HG03175 (cell line): ENCODE measurements around the gene HOXA7.

ENCODE experiments used
- ATAC-seq: cut with Tn5 transposase; IDR thresholded peaks from one replicate; pipeline ENCODE4 v1.9.1; 2021; ENCODE audit warnings: mild to moderate bottlenecking, moderate library complexity; ENCODE audit not compliant: unreplicated experiment

The HOXA7 gene

DNA sequence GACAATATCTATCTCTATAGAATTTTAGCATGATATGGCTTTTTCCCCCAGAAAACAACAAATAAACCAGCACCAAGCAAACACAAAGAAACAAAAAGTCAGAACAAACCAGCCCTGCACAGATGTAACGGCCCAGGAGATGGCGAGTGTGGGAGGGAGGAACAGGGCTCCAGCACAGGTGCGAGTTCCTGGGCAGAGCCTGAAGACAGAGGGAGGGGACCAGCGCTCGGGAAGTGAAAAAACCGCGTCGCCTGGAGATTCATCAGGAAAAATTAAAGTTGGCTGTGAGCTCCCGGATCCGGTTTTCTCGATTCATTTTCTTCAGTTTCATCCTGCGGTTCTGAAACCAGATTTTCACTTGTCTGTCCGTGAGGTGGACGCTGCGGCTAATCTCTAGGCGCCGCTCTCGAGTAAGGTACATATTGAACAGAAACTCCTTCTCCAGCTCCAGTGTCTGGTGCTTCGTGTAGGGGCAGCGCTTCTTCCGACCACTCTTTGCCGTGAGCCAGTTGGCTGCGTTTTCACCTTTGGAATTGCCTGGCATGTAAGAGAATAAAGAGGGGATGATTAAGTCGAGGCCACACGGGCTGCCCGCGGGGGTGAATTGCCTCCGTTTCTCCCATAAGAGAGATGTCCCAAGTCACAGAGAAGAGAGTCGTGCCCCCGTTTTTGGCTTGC, 15.3 kb upstream of the HOXA7 start:
- ATAC-seq = no peak

DNA sequence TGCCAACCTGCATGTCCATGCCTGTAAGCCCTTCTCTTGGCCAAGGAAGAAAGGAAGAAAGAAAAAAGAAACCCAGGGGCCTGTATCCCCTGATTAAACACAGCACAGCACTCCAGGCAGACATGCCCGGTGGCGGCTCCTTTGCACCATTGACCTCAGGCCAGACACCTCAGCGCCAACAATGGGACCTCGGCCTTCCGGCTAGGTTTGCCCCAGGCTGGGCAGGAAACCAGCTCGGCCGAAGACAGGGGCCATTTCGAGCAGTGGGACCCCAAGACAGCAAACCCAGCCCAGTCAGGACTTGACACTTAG, 14.8 kb upstream of the HOXA7 start:
- no peak for ATAC-seq

DNA sequence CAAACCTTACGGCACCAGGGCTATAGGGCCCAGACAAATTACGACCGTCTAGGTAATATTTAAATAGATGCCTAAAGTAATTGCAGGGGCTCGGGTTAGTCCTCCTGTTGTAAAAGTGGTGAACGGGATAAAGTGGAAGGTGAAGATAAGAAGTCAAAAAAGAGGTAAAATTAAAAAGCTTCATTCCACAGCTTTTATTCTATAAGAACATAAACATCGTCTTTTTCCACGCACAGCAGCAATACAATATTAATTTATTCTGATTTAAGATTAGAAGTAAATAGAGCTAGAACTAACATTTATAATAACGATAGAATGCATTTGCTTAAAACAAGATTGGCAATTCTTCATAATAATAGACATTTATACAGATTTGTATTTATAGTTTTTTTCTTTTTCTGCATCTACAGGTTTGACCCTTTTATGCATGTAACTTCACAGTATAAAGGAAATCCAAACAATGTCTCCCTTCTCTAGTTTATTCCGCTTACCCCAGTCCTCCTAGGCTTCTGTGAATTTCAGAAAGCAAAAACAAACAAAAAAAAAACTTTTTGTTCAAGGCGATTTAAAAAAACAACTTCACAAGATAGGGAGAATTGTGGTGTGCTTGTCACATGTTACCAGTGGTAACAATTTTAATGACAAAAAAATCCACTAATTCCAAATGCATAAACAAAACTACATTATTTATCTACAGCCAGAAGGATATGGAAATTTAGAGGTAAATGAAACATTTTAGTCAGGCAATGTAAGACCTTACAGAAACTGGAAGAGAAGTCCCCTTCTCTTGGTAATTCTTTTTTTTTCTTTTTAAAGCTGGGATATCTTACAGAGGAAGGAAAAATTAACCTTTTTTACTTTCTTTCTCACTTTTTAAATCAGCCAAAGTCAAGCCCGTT, 14.2 kb upstream of the HOXA7 start:
- no peak for ATAC-seq

DNA sequence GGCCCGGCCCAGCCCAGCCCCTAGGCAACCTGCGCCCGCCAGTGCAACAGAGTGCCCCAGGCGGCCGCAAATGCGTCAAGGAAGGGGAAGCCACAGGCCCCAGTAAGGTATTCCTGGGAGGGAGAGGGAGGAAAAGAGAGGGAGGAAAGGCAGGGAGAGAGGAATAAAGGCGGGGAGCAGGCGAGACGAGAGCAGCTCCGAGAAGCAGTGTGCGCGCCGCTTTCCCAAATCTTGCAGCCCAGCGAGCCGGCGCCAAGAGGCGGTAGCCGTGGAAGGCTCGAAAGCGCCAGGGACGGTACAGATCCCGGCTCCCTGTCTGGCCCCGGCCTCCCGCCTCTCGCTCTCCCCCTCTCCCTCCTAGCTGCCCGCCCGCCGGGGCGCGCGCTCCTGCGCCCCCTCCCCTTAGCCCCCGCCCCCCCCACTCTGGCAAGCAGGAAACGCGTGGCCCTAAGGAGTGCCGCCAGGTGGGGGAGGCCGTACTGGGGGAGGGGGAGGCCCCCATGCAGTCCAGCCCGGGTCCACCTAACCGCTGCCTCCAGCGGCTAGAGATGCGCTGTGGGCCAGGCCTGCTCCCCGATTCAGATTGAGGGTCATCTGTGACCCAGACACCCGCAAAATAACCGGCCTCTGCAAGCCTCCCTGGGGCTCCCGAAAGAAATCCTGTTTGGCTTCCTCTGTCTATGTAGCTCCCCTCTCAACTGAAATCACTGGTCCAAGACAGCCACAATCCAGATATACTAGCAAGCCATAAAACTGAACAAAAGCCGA, 13.4 kb upstream of the HOXA7 start:
- no peak for ATAC-seq

DNA sequence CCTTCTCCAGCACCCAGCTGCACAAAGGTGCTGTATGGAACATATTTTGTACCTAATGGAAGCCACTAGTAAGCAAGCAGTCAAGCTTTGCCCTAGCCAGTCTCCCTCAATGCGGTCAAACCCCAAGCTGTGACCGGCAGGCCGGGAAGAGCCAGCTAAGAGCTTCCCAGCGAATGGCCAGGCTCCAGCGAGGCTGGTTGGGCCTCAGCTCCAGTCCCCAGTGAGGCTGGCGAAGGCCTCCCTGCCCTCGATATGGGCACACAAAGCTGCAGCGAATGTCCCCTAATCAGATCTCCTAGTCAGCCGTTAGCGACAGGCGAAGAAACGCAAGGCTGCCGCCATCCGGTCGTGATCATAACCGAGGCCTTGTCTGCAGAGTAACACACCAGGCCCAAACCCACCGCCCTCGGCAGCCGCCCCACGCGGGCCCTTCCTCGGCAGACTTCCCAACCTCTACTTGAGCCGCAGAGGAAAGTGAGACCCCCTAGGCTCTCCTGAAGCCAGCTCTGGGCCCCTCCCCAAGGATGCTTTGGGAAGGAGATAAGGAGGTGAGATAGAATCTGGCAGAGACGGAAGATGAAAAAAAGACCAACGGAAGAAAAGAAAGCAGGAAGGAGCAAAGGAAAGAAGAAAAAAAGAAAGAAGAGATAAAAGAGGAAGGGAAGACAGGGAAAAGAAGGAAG, 11.9 kb upstream of the HOXA7 start:
- no peak for ATAC-seq

DNA sequence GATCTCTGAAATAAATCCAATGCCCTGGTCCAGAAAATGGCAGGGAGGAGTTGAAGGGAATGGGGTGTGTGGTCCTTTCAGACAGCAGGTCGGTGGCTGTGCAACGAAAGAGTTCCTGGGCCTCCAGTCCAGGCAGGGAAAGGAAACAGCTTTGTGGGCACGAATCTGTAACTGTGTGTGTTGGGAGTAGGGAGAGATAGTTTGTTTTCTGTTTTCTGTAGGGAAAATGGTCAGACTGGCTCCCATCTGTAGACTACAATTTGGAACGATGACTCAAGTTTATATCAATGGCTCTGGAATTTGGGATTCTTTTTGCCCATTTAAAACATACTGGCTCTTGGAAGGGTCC, 11.4 kb upstream of the HOXA7 start:
- ATAC-seq = no peak

DNA sequence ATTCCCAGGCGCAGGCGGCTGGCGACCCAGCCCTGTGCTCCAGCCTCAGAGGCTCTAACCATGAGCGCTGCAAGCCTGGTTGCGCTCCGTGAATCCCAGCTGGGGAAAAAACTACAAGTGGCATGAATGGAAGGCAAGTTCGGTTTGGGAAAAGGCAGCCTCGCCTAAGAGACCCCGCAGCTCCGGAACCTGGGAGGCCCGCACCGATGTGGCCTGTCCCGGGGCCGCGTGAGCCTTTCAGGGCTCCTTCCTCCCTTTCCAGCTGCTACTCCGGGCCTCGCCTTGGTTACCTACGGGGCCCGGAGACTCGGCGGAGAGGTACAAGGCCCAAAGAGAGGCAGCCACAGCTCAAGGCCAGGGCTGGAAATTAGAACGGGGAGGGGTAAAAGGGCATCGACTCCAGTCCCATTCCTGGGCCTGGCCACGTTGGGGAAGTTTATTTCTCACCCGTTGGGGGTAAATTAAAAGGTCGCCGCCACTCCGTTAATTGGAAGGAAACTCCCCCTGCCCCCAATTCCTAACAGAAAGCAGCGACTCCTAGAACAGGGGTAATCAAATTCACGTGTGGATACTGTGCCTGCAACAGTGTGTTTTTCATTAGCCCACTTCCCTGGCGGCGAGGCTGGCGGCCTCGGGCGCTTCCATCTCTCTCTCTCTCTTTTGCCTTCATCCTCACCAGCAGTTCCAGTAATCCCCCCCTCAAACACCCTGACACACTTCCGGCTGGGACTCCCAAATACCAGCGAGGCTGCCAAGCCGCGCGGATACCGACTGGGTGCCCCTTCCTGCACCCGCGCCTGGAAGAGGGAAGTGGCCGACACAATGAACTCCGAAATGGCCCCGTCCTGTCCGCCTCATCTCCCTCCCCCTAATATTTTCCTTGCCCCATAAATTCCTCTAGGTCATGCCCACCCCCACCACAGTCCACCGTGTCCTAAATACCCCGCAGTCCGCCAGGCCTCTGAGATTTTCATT, 10.3 kb upstream of the HOXA7 start:
- no peak for ATAC-seq

DNA sequence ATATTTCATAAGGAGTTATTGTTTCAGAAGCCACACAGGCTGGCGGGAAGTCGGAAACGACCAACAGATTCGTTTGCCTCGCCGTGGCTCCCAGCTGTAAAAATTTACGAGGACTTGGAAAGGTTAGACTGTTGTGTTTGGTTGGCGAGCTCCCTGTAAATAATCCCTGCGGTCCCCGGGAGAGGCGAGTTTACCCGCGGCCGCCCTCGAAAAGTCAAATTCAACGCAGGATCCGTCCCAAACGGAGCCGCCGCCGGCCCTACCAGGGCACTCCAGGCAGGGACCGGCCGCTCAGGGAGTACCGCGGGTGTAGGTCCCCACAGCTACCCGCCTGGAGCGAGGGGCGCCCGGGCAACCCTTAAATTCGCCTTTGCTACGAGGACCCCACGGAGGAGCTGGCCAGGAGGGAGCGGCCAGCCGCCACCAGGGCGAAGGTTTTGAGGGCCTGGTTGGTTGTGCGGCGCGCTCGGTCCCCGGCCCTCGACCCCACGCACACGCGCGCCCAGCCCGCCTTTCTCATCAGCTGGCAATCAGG, 9.6 kb upstream of the HOXA7 start:
- no peak for ATAC-seq

DNA sequence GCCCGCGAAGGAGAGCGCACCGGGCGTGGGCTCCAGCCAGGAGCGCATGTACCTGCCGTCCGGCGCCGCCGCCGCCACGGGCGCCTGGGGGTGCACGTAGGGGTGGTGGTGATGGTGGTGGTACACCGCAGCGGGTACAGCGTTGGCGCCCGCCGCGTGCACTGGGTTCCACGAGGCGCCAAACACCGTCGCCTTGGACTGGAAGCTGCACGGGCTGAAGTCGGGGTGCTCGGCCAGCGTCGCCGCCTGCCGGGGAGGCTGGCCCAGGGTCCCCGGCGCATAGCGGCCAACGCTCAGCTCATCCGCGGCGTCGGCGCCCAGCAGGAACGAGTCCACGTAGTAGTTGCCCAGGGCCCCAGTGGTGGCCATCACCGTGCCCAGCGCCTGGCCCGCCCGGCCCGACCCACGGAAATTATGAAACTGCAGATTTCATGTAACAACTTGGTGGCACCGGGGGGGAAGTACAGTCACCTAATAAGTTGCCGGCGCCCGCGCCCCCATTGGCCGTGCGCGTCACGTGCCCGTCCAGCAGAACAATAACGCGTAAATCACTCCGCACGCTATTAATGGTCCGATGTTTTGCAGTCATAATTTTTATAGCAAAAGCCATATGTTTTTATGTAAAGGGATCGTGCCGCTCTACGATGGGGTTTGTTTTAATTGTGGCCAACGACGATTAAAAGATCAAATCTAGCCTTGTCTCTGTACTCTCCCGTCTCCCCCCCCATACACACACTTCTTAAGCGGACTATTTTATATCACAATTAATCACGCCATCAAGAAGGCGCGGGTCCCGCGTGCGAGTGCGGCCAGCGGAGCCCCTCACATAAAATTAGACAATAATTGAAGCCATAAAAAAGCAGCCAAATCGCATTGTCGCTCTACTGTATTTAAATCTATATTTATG, 8.9 kb upstream of the HOXA7 start, which contains the start of gene HOXA9:
TSS of gene HOXA9 (minus strand) at position 449 of the 907 bp plus-strand sequence. CDS start at position 369, 80 bp downstream.
- no peak for ATAC-seq

DNA sequence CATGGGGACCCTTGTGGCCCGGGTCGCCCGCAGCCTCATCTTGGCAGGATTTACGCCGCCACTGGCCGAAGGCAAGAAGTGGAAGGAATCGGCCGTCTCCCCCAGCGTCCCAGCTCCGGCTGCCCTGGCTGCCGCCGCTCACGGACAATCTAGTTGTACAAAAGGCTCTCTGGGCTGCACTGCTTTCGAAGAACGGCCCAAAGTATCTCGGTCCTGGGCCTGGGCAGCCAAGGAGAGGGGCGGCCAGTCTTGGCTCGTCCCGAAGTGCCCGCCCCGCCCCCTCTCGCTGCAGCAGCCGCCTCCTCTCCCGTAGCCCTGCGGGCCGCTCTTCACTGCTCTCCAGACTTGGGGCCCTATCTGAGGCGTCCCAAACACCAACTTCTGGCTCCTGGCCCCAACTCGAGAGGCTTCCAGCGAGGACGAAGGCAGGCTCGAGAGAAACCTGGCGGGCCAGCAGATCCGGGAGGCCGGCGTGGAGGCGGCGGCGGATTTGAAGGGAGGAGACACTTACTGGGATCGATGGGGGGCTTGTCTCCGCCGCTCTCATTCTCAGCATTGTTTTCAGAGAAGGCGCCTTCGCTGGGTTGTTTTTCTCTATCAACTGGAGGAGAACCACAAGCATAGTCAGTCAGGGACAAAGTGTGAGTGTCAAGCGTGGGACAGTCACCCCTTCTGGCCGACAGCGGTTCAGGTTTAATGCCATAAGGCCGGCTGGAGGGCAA, 8.1 kb upstream of the HOXA7 start:
- ATAC-seq = no peak

DNA sequence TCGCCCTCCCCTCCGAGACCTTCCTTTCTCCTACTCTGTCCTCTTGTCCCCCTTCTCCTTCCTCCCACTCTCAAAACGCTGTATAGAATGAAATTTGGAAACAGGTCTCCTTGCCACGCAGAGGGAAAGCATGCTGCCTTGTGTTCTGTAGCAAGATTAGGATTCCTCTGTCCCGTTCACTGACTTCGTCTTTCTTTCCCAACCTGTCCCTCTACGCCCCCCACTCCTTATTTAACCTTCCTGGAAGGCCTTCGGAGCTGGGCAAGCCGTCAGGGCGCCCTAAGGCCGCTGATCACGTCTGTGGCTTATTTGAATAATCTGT, 7.5 kb upstream of the HOXA7 start:
- no peak for ATAC-seq

DNA sequence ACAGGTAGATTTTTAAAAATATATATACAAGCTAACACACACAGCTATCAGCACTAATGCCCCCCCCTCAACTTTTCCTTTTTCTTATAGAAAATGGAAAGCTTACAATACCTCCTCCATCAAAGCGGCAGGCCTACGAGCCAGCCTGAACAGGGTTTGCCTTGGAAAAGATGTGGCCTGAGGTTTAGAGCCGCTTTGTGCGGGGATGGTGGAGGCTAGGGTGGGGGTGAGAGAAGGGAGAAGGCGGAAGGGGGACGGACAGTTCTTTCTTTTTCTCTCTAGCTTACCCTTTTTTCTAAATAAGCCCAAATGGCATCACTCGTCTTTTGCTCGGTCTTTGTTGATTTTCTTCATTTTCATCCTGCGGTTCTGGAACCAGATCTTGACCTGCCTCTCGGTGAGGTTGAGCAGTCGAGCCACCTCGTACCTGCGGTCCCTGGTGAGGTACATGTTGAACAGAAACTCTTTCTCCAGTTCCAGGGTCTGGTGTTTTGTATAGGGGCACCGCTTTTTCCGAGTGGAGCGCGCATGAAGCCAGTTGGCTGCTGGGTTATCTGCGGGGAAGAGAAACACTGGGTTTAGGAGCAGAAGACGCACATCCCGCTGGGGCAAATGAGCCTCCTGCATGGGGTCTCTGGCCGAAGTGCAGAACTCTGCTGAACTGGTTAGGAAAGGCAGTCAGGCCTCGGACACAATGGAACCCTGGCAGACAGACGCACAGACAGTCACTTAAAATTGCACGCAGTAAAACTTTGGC, 7.0 kb upstream of the HOXA7 start:
- no peak for ATAC-seq

DNA sequence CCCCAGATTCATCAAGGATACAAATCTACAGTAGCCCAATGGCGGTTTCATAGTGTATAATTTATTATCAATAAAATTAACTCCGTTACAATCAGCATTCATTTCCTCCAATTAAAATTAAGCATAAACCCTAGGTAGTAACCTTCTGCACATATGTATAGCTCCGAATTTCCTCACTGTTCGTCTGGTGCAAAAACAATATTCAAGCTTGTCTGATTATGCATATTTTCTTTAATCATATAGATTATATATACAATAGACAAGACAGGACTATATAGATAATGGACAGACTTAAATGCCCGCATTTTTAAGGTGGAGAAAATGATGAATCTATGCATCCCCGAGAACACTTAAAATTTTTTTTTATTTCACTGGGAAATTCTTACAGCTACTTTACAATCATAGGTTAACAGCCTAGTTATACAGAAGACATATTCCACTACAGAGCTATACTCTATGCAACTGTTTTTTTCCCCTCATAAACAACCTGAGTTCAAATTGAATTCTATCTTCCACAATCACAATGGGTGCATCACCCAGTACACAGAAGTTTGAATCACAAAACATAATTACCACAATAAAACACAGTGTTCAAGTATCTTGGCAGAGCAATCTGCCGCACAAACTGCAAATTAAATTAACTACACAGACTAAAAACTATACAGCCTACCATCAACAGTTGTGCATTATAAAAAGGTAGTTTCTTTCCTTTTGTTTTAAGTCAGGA, 6.2 kb upstream of the HOXA7 start:
- ATAC-seq = no peak

DNA sequence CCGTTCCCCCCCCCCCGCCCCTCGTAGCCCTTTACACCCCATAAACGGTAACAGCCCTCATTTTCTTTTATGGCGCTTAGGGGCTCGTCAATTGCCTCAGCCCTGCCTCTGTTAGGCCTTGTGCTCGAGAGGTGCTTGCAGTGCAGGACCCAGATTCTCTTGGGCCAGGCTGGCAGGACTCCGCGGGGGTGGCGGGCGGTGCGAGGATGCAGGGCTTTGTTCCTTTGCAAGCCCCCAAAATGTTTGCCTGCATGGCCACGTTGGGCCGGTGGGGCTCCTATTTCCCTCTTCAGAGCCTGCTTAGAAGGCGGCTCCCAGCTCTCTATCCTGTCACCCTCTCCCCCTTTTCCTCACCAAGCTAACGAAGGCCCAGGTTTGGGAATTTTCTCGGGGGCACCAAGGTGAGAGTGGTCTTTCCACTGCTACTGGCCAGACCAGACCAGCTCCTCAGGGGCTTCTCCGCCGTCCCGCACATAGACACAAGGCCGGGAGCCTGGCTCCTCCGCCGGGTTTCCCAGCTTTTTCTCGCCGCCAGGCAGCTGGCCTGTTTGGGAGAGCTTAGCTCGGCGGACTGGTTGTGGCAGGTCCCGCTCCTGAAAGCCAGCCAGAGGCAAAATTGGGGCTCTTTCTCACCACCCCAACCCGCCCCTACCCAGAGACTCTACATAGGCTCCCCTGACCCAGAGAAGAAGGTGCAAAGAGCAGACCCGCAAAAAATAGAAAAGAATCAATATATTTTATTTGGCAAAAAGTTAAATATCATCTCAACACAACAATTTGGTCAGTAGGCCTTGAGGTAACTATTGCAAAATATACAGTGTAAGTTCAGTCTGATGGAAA, 5.5 kb upstream of the HOXA7 start:
- no peak for ATAC-seq

DNA sequence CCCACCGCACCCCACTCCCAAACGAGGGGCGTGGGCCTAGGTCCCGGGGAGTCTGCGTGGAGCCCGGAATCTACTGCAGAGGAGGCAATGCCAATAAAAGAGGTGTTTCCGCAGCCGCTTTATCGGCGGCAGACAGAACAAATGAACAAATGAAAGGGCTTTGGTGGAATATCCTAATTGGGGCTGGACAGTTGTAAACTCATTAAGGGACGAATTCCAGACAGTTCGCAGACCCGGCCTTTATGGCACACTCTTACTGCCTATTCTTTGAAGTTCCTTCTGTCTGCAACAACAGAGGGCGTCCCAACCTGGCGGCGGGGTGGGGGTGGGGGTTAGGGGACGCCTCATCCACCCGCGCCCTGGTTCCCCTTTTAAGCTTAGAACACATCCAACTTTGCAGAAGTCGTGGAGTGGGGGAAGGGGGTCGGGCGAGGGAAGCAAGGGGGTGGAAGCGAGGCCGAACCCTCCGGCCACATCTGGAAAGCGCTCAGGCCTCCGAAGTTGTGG, 4.8 kb upstream of the HOXA7 start:
- ATAC-seq = no peak
